GM23338 (cell line): ENCODE measurements around the gene POU2AF2. TPM values are rescaled to one million over a fixed set of nuclear protein-coding genes. Genes with fewer than 3 reads are reported as not detected.

Experiments used
- EZH2 ChIP-seq: fragments of 200-600 bp; sonication (generic); IDR thresholded peaks from one replicate; pipeline ENCODE4 v1.8.0; 2017; ENCODE audit warnings: antibody characterized with exemption, mild to moderate bottlenecking, low read depth; ENCODE audit not compliant: unreplicated experiment
- JUNB ChIP-seq: IDR thresholded peaks from one replicate; pipeline ENCODE4 v1.6.1; 2016; ENCODE audit warnings: antibody characterized with exemption; ENCODE audit not compliant: unreplicated experiment
- NANOG ChIP-seq: IDR thresholded peaks from 2 replicates; pipeline ENCODE4 v1.6.1; 2016; ENCODE audit warnings: antibody characterized with exemption, borderline replicate concordance
- REST ChIP-seq: IDR thresholded peaks from one replicate; pipeline ENCODE4 v1.6.1; 2018; ENCODE audit warnings: antibody characterized with exemption; ENCODE audit not compliant: unreplicated experiment
- ZNF114 ChIP-seq: fragments of 250-450 bp; sonication (Bioruptor Pico); IDR thresholded peaks from 2 replicates; pipeline ENCODE4 v1.5.0; 2020; ENCODE audit warnings: mild to moderate bottlenecking, moderate library complexity
- ZNF331 ChIP-seq: fragments of 250-450 bp; sonication (Bioruptor Pico); IDR thresholded peaks from 2 replicates; pipeline ENCODE4 v1.5.0; 2020; ENCODE audit warnings: low read depth, mild to moderate bottlenecking, moderate library complexity
- ZNF462 ChIP-seq: fragments of 250-450 bp; sonication (Bioruptor Pico); IDR thresholded peaks from 2 replicates; pipeline ENCODE4 v1.5.0; 2020; ENCODE audit warnings: mild to moderate bottlenecking, moderate library complexity
- polyA plus RNA-seq: library from polyadenylated mRNA; unstranded; fragments of >200 nt; fragmentation: Nextera tagmentation; extraction: Ambion mirVana; gene quantifications from 2 replicates; pipeline ENCODE4 v1.2.1, GENCODE V29; 2016
- total RNA-seq: library from RNA; depleted of rRNA; stranded (reverse); fragments of >200 nt; shearing (Covaris generic); gene quantifications from 2 replicates; pipeline ENCODE4 v1.2.3, GENCODE V29; 2014

The POU2AF2 gene
- total and polyA plus RNA-seq, 2 experiments from 2014 or later = not detected

- TF ChIP-seq REST = no peak
- TF ChIP-seq EZH2 = no peak
- TF ChIP-seq ZNF114 (CRISPR knock-in tag) = no peak
- no peak for TF ChIP-seq NANOG
- TF ChIP-seq ZNF331 (CRISPR knock-in tag) = no peak
- TF ChIP-seq ZNF462 (CRISPR knock-in tag) = no peak
- TF ChIP-seq JUNB = no peak
Measured at GRCh38 chr11:111303461-111303860, 57.9 kb downstream of the POU2AF2 start (continued).
